C4-2B (cell line): ENCODE data around the gene SEC16A.

Experiments used
- CTCF ChIP-seq: fragments of 450-650 bp; conservative IDR thresholded peaks from 2 replicates; pipeline ENCODE4 v1.5.1; 2017; ENCODE audit warnings: mild to moderate bottlenecking
- ZFX ChIP-seq: fragments of 450-650 bp; IDR thresholded peaks from 2 replicates; pipeline ENCODE4 v1.6.1; 2017

GRCh38 chr9:136517950-136518349, 35.1 kb upstream of the SEC16A start:
- TF ChIP-seq CTCF (no peak), ZFX (no peak)
